B cell (primary cell): ENCODE results near the gene RPP25L. TPM values are rescaled to one million over a fixed set of nuclear protein-coding genes. Genes with fewer than 3 reads are reported as not detected.

ENCODE experiments used
- ATAC-seq: fragments of 200-7000 bp; cut with Tn5 transposase; one replicate; pipeline ENCODE4 v1.10.0; 2021; ENCODE audit warnings: low read depth, mild to moderate bottlenecking, moderate number of reproducible peaks, moderate library complexity
- CTCF ChIA-PET: fragments of 350-600 bp; sonication (Branson Sonifier 250); formaldehyde crosslinking; loops from one replicate; lab custom pipeline; 2021; ENCODE audit warnings: antibody characterized with exemption, inconsistent platforms; lab: Charles Lee
- POLR2A ChIA-PET: fragments of 350-600 bp; sonication (Branson Sonifier 250); formaldehyde crosslinking; loops from one replicate; lab custom pipeline; 2021; ENCODE audit warnings: antibody characterized with exemption; lab: Charles Lee
- DNase-seq: peaks from one replicate; pipeline ENCODE4 v3.0.0; 2013
- H2AFZ ChIP-seq: 2 replicates; pipeline ENCODE4 v1.6.1; 2012; ENCODE audit warnings: mild to moderate bottlenecking, low read depth, low read length; ENCODE audit not compliant: insufficient read depth, poor library complexity, severe bottlenecking
- H3K27ac ChIP-seq, 2 donors: 1 replicate in 1 of 2; 2 replicates in 1 of 2; pipeline ENCODE4 v1.5.1; 2012 to 2013; ENCODE audit warnings: low read length in 2 of 2, mild to moderate bottlenecking in 2 of 2, moderate library complexity in 1 of 2
- H3K27me3 ChIP-seq, 4 experiments: fragments of 200-600 bp in 1 of 4; sonication (generic) in 1 of 4; replicated peaks in 1 of 4; 1 replicate in 2 of 4; 2 replicates in 2 of 4; pipeline versions ENCODE4 v1.6.1 to v1.7.0; 2013 to 2016; ENCODE audit warnings: low read length in 3 of 4, mild to moderate bottlenecking in 2 of 4, mixed read lengths in 1 of 4, moderate library complexity in 1 of 4; ENCODE audit not compliant: insufficient read depth in 4 of 4, control insufficient read depth in 3 of 4; ENCODE audit errors: control extremely low read depth in 1 of 4
- H3K36me3 ChIP-seq, 2 experiments: replicated peaks in 1 of 2; 1 replicate in 1 of 2; 2 replicates in 1 of 2; pipeline versions ENCODE4 v1.6.1 to v1.7.1; 2013; ENCODE audit warnings: low read length in 1 of 2; ENCODE audit not compliant: insufficient read depth in 2 of 2, control insufficient read depth in 1 of 2; ENCODE audit errors: control extremely low read depth in 1 of 2, extremely low read depth in 1 of 2
- H3K4me1 ChIP-seq, 2 donors: fragments of 200-600 bp in 1 of 2; sonication (generic) in 1 of 2; 1 replicate in 1 of 2; 2 replicates in 1 of 2; pipeline versions ENCODE4 v1.5.1 to v1.6.1; 2013 to 2017; ENCODE audit warnings: low read length in 2 of 2; ENCODE audit not compliant: control insufficient read depth in 2 of 2, insufficient read depth in 2 of 2
- H3K4me2 ChIP-seq: replicated peaks from 2 replicates; pipeline ENCODE3; 2012; ENCODE audit warnings: mild to moderate bottlenecking, low read depth, low read length; ENCODE audit not compliant: poor library complexity, severe bottlenecking
- H3K4me3 ChIP-seq, 5 experiments: fragments of 200-600 bp in 1 of 5; sonication (generic) in 1 of 5; 1 replicate in 3 of 5; 2 replicates in 2 of 5; pipeline versions ENCODE4 v1.5.1 to v1.7.0; 2011 to 2016; ENCODE audit warnings: low read length in 4 of 5, mild to moderate bottlenecking in 4 of 5, low read depth in 2 of 5, control low read depth in 1 of 5, moderate library complexity in 1 of 5; ENCODE audit not compliant: insufficient read depth in 1 of 5; ENCODE audit errors: control extremely low read depth in 1 of 5, extremely low read depth in 1 of 5
- H3K79me2 ChIP-seq: fragments of 200-600 bp; sonication (generic); one replicate; pipeline ENCODE4 v1.6.0; 2016; ENCODE audit warnings: low read length; ENCODE audit not compliant: control insufficient read depth, insufficient read depth
- H3K9ac ChIP-seq: fragments of 200-600 bp; sonication (generic); 2 replicates; pipeline ENCODE4 v1.6.1; 2017; ENCODE audit warnings: mild to moderate bottlenecking, low read length, moderate library complexity
- H3K9me3 ChIP-seq, 3 donors: one replicate each; pipeline versions ENCODE4 v1.6.1 to v1.7.1; 2013; ENCODE audit warnings: low read length in 2 of 3; ENCODE audit not compliant: control insufficient read depth in 2 of 3, insufficient read depth in 1 of 3; ENCODE audit errors: control extremely low read depth in 1 of 3
- H4K20me1 ChIP-seq: 2 replicates; pipeline ENCODE4 v1.6.0; 2012; ENCODE audit warnings: mild to moderate bottlenecking, low read length; ENCODE audit not compliant: insufficient read depth, control insufficient read depth, poor library complexity, severe bottlenecking
- H3K27ac Mint-ChIP-seq: one replicate; pipeline ENCODE4 v1.8.0; 2021; ENCODE audit warnings: mixed read lengths
- H3K27me3 Mint-ChIP-seq: one replicate; pipeline ENCODE4 v1.8.0; 2021; ENCODE audit warnings: mixed read lengths
- H3K4me1 Mint-ChIP-seq: one replicate; pipeline ENCODE4 v1.8.0; 2021; ENCODE audit warnings: mixed read lengths
- H3K4me3 Mint-ChIP-seq: one replicate; pipeline ENCODE4 v1.8.0; 2021; ENCODE audit warnings: mixed read lengths
- H3K9me3 Mint-ChIP-seq: one replicate; pipeline ENCODE4 v1.8.0; 2022; ENCODE audit warnings: mixed read lengths; ENCODE audit not compliant: insufficient read depth
- CTCF ChIP-seq: fragments of 200-600 bp; IDR thresholded peaks from one replicate; pipeline ENCODE4 v1.8.0; 2022; ENCODE audit warnings: antibody characterized with exemption, mild to moderate bottlenecking
- EZH2 ChIP-seq: IDR thresholded peaks from 2 replicates; pipeline ENCODE4 v1.6.1; 2012; ENCODE audit warnings: borderline replicate concordance, low read depth, mild to moderate bottlenecking, moderate library complexity, low read length; ENCODE audit not compliant: insufficient read depth, poor library complexity, severe bottlenecking
- WGBS: methylation state at CpG from one replicate; pipeline ENCODE4 v1.1.5; 2013; ENCODE audit warnings: missing lambda C conversion rate; ENCODE audit not compliant: insufficient coverage; 5-methylcytosine and 5-hydroxymethylcytosine counted together
- intact Hi-C: fragments of 100-400 bp; cut with micrococcal nuclease; formaldehyde crosslinking; loops from one replicate; pipeline ENCODE4 v1.10.0; 2022
- polyA plus RNA-seq: library from polyadenylated mRNA; depleted of rRNA; stranded (reverse); fragments of >200 nt; gene quantifications from 2 replicates; pipeline ENCODE4 v1.2.3, GENCODE V29; 2012
- total RNA-seq, 2 donors: library from RNA; stranded (reverse); fragments of 120-200 nt in 1 of 2; gene quantifications; 1 replicate in 1 of 2; 2 replicates in 1 of 2; pipeline versions ENCODE4 v1.2.3 to v1.2.4, GENCODE V29; 2013 to 2022

Gene RPP25L
- total and polyA plus RNA-seq, 2 donors (not counting 1 experiment from before 2014, with no cell fraction given) = 20.2 to 27.0 TPM

- Histone ChIP-seq H3K27ac (no peak overlapping the region), H4K20me1 (no peaks in the 10 kb centered on the region), H3K27me3 (peaks cover 0 to 66% (median 36%) of the 10 kb centered on the region in 4 experiments), H3K79me2 (no peaks in the 10 kb centered on the region), H3K9ac (no peak overlapping the region), H3K36me3 (no peaks in the 10 kb centered on the region), H3K9me3 (peaks cover 0 to 22% (median 0%) of the 10 kb centered on the region in 3 donors), H3K4me2 (no peak overlapping the region), H3K4me3 (no peak overlapping the region), H3K4me1 (peaks cover 33 to 40% of the 10 kb centered on the region in 2 donors), H2AFZ (no peak overlapping the region)
- no peak overlapping the region for H3K27ac Mint-ChIP-seq
- H3K4me3 Mint-ChIP-seq = no peak overlapping the region
- 70% methylated on average over 2 of the region's 9 CpGs for WGBS
- intact Hi-C loops = loop anchor here (5.0 to 10.0 kb wide), 2 partner anchors 262 to 969 kb away; no protein-coding TSS in a partner anchor
- H3K27me3 Mint-ChIP-seq = peaks cover 65% of the 10 kb centered on the region
- DNase-seq = no peak
- TF ChIP-seq EZH2 (no peak), CTCF (no peak)
- no peaks in the 10 kb centered on the region for H3K9me3 Mint-ChIP-seq
- peaks cover 27% of the 10 kb centered on the region for H3K4me1 Mint-ChIP-seq
- ChIA-PET CTCF (interaction anchor here (1.2 to 3.0 kb wide), 3 partner anchors 10 to 190 kb away, joined by 3 to 19 read pairs (median 5); no protein-coding TSS in a partner anchor), POLR2A (no interaction called here)
- ATAC-seq = no peak
These were observed 17.7 kb downstream of the RPP25L start for GRCh38 chr9:34594177-34594576.

DNA sequence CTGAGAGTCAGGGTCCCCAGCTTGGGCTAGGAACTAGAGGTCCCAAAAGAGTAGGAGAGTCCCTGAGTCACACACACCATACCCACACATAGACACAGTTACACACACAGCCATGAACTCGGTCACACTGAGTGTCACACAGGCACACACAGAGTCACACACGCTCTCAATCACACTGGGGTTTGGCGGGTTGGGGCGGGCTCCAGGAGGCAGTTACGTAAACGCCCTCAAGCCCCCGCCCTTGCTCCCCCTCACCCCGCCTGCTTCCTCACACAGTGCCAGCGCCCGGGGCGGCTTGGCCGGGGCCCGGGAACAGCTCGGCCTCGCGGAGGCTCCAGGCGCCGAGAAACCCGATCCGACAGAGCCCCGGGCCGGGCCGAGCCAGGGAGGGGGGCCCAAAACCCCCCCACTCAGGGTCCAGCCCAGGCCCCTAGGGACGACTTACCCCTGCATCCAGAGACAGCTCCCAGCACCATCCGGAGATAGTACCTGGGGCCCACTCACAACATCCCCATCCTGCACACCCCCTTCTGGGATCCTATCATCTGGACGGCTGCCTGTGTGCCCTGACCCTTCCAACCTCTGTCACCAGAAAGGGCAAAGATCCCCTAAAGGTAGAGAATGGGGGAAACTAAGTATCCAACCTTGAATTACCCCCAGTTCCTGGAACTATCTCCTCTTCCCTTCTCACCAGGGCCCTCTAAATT, 18.8 kb downstream of the RPP25L start:
- Histone ChIP-seq H3K4me2 (peak overlapping the region; percentile 99), H3K4me3 (no peak overlapping the region), H3K36me3 (no peaks in the 10 kb centered on the region), H3K27ac (no peak overlapping the region), H2AFZ (no peak overlapping the region), H3K4me1 (peaks cover 40 to 49% of the 10 kb centered on the region in 2 donors), H3K27me3 (peaks cover 0 to 73% (median 45%) of the 10 kb centered on the region in 4 experiments), H4K20me1 (no peaks in the 10 kb centered on the region), H3K79me2 (no peaks in the 10 kb centered on the region), H3K9ac (no peak overlapping the region), H3K9me3 (peaks cover 0 to 26% (median 0%) of the 10 kb centered on the region in 3 donors)
- Mint-ChIP-seq H3K9me3 (no peaks in the 10 kb centered on the region), H3K27ac (no peak overlapping the region), H3K27me3 (peaks cover 73% of the 10 kb centered on the region), H3K4me3 (peak overlapping the region; percentile 81), H3K4me1 (peaks cover 37% of the 10 kb centered on the region)
- ChIA-PET POLR2A (no interaction called here), CTCF (interaction anchor here (0.6 to 2.7 kb wide), 11 partner anchors 7 to 189 kb away, joined by 3 to 30 read pairs (median 4); no protein-coding TSS in a partner anchor)
- intact Hi-C loops = loop anchor here (5.0 to 10.0 kb wide), 2 partner anchors 261 to 968 kb away; no protein-coding TSS in a partner anchor
- 9% methylated on average over 25 of the region's 26 CpGs for WGBS
- TF ChIP-seq EZH2 (no peak), CTCF (no peak)
- DNase-seq (peak; percentile 32), ATAC-seq (no peak)
